Liver (tissue), 9 donors: ENCODE data around the gene NNMT. TPM values are rescaled to one million over a fixed set of nuclear protein-coding genes. Genes with fewer than 3 reads are reported as not detected.
A peak's percentile ranks its signal among the peaks of the same experiment; 100 is the strongest.

Source experiments
- DNase-seq: peaks from one replicate; pipeline ENCODE4 v3.0.0-alpha.2; 2017; ENCODE audit warnings: low spot score
- H3K27ac ChIP-seq, 2 donors: one replicate each; pipeline ENCODE4 v1.7.0; 2013; ENCODE audit warnings: inconsistent platforms in 2 of 2, low read length in 2 of 2, control low read depth in 1 of 2, low read depth in 1 of 2, mild to moderate bottlenecking in 1 of 2
- H3K27me3 ChIP-seq, 4 donors: one replicate each; pipeline versions ENCODE4 v1.6.1 to v1.7.0; 2013; ENCODE audit warnings: low read length in 3 of 4, inconsistent platforms in 1 of 4, mild to moderate bottlenecking in 1 of 4, moderate library complexity in 1 of 4; ENCODE audit not compliant: control insufficient read depth in 4 of 4, insufficient read depth in 4 of 4
- H3K36me3 ChIP-seq, 4 donors: one replicate each; pipeline versions ENCODE4 v1.6.1 to v1.7.0; 2013; ENCODE audit warnings: low read length in 3 of 4, mild to moderate bottlenecking in 3 of 4, low read depth in 1 of 4, moderate library complexity in 1 of 4; ENCODE audit not compliant: control insufficient read depth in 4 of 4, insufficient read depth in 3 of 4
- H3K4me1 ChIP-seq, 4 donors: one replicate each; pipeline versions ENCODE4 v1.6.1 to v1.7.0; 2013; ENCODE audit warnings: low read length in 3 of 4, mild to moderate bottlenecking in 3 of 4, moderate library complexity in 1 of 4; ENCODE audit not compliant: control insufficient read depth in 4 of 4, insufficient read depth in 4 of 4
- H3K4me3 ChIP-seq, 3 donors: one replicate each; pipeline versions ENCODE4 v1.6.1 to v1.7.0; 2013; ENCODE audit warnings: low read length in 3 of 3, control low read depth in 1 of 3, low read depth in 1 of 3, mild to moderate bottlenecking in 1 of 3
- H3K9ac ChIP-seq, 2 donors: one replicate each; pipeline ENCODE4 v1.7.0; 2013; ENCODE audit warnings: low read length in 2 of 2, mild to moderate bottlenecking in 2 of 2, moderate library complexity in 2 of 2, control low read depth in 1 of 2, low read depth in 1 of 2
- H3K9me3 ChIP-seq, 4 donors: one replicate each; pipeline versions ENCODE4 v1.6.1 to v1.7.0; 2013; ENCODE audit warnings: low read length in 3 of 4; ENCODE audit not compliant: control insufficient read depth in 4 of 4
- CTCF ChIP-seq: fragments of 150-350 bp; IDR thresholded peaks from 2 replicates; pipeline ENCODE4 v1.5.1; 2017; ENCODE audit warnings: improper control_type of control experiment, low read depth, low read length; ENCODE audit not compliant: missing input control
- GABPA ChIP-seq, 2 donors: IDR thresholded peaks in 1 of 2; conservative IDR thresholded peaks in 1 of 2; 2 replicates each; pipeline ENCODE4 v1.6.1; 2016; ENCODE audit warnings: antibody characterized with exemption in 2 of 2, mild to moderate bottlenecking in 1 of 2, moderate library complexity in 1 of 2
- HNF4A ChIP-seq, 2 donors: conservative IDR thresholded peaks; 2 replicates each; pipeline ENCODE4 v1.6.1; 2016; ENCODE audit warnings: antibody characterized with exemption in 2 of 2, mild to moderate bottlenecking in 2 of 2
- JUND ChIP-seq, 2 donors: IDR thresholded peaks; 2 replicates each; pipeline ENCODE4 v1.6.1; 2016; ENCODE audit warnings: antibody characterized with exemption in 2 of 2
- NR2F2 ChIP-seq: IDR thresholded peaks from 2 replicates; pipeline ENCODE4 v1.6.1; 2016; ENCODE audit warnings: antibody characterized with exemption
- RAD21 ChIP-seq, 2 donors: IDR thresholded peaks; 2 replicates each; pipeline ENCODE4 v1.6.1; 2016; ENCODE audit warnings: antibody characterized with exemption in 2 of 2, mild to moderate bottlenecking in 2 of 2
- REST ChIP-seq: IDR thresholded peaks from 2 replicates; pipeline ENCODE4 v1.6.1; 2016; ENCODE audit warnings: antibody characterized with exemption, mild to moderate bottlenecking
- RXRA ChIP-seq, 2 donors: IDR thresholded peaks; 2 replicates each; pipeline ENCODE4 v1.6.1; 2017 to 2018; ENCODE audit warnings: antibody characterized with exemption in 2 of 2, mild to moderate bottlenecking in 1 of 2
- TAF1 ChIP-seq: conservative IDR thresholded peaks from 2 replicates; pipeline ENCODE4 v1.6.1; 2016; ENCODE audit warnings: antibody characterized with exemption, mild to moderate bottlenecking
- WGBS: extraction: QIAGEN DNeasy Blood & Tissue Kit; methylation state at CpG from one replicate; pipeline ENCODE4 v1.1.7; 2013; 5-methylcytosine and 5-hydroxymethylcytosine counted together
- polyA plus RNA-seq, 2 donors: library from polyadenylated mRNA; stranded (reverse) in 1 of 2; unstranded in 1 of 2; fragments of 200-250 nt in 1 of 2; fragments of >200 nt in 1 of 2; fragmentation: Nextera tagmentation in 1 of 2; extraction: Ambion mirVana in 1 of 2; gene quantifications; one replicate each; pipeline versions ENCODE4 v1.2.1 to v1.2.3, GENCODE V29; 2013 to 2015
- total RNA-seq, 2 donors: library from RNA; depleted of rRNA; stranded (reverse); fragments of >200 nt; gene quantifications; one replicate each; pipeline ENCODE4 v1.2.3, GENCODE V29; 2014
- donor health status: healthy.
- donor health status: healthy.
- donor health status: healthy.
- donor health status: healthy.
- donor health status: healthy.

Gene NNMT
- total and polyA plus RNA-seq, 4 donors: 0.47 to 3,724 (median 2,877) TPM

- DNase-seq: no peak
- H3K4me3 ChIP-seq: peak overlapping the region in 1 of 3 donors; percentile 10
- no peaks in the 10 kb centered on the region for H3K36me3 ChIP-seq
- no peak for TF ChIP-seq RXRA (IDR thresholded peaks at IDR 0.05)
- no peak for TF ChIP-seq TAF1
- TF ChIP-seq GABPA (IDR thresholded peaks at IDR 0.05 in 1 of 2, conservative IDR thresholded peaks at IDR 0.05 in 1 of 2): no peak
- TF ChIP-seq NR2F2: no peak
- TF ChIP-seq JUND (IDR thresholded peaks at IDR 0.05): no peak
- no peak for TF ChIP-seq REST
- H3K27me3 ChIP-seq: no peaks in the 10 kb centered on the region
- no peaks in the 10 kb centered on the region for H3K9me3 ChIP-seq
- no peak overlapping the region for H3K9ac ChIP-seq
- WGBS: 42% methylated on average over 4 of the region's 4 CpGs
- peaks cover 3 to 26% (median 18%) of the 10 kb centered on the region in 4 donors for H3K4me1 ChIP-seq
- no peak overlapping the region for H3K27ac ChIP-seq
Measured at GRCh38 chr11:114346709-114347141, 50.5 kb downstream of the NNMT start.

GRCh38 chr11:114348200-114349191 is 52.3 kb downstream of the NNMT start:
- peak; percentile 37 for DNase-seq
- H3K4me3 ChIP-seq: no peak overlapping the region

More at GRCh38 chr11:114348200-114349191, 52.3 kb downstream of the NNMT start:
- peaks cover 3 to 26% (median 18%) of the 10 kb centered on the region in 4 donors for H3K4me1 ChIP-seq
- TF ChIP-seq RAD21 (IDR thresholded peaks at IDR 0.05) (peak; percentile 76 to 83), CTCF (peak; percentile 58), HNF4A (conservative IDR thresholded peaks at IDR 0.05) (peak in 1 of 2 donors; percentile 12), JUND (IDR thresholded peaks at IDR 0.05) (no peak)
- H3K27me3 ChIP-seq: no peaks in the 10 kb centered on the region
- no peak overlapping the region for H3K27ac ChIP-seq
- H3K9ac ChIP-seq: no peak overlapping the region
- H3K9me3 ChIP-seq: no peaks in the 10 kb centered on the region
- H3K36me3 ChIP-seq: no peaks in the 10 kb centered on the region
- 77% methylated on average over 13 of the region's 13 CpGs for WGBS
